ENCODE measurements around the gene HERPUD1.

DNA sequence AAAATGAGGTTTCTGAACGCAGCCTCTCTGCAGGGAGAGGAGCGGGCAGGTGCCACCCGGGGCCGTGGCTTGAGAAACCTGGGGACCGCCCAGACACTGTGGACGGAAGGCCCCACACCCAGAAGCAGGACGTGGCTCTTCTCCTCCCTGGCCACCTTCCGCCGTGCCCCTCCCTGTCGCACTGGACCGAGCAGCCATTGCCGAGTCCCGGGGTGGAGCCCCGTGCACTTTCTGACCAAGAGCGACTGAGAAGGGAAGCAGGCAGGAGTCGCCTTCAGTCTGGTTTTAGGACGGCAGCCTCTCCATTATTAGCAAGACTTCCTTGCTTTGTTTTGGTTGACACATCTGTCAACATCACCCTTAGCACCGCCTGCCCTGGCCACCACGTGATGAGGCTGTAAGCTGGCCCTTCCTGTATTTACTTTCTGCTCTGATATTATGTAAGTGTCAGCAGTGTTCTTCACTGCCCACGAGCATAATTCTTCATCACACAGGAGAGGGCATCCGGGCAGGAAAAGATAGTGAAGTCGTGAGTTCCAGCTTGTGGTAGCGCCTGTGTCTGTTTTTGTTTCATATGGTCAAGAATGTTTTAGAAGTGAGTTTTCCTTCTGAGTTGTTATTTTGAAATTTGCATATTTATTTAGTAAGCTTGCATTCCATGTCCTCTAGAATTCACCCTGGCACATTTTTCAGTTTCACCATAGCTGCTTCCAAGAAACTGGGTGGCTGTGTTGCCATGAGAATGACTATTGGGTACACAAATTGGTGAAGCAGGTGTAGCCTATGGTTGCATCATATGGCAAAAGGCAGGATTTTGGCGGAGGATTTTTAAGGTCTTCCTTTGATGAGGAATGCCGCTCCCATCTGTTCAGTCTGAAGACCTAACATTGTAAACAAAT lies 1.0 kb downstream of the HERPUD1 start:
- no peak for TF ChIP-seq FOXA1 (IDR thresholded peaks at IDR 0.05)
- no peak for TF ChIP-seq SP1 (IDR thresholded peaks at IDR 0.05)
- no peak for TF ChIP-seq BHLHE40 (IDR thresholded peaks at IDR 0.05; ENCODE audit: borderline replicate concordance)
- no peak; the same call in 1 of the 2 replicates for TF ChIP-seq L3MBTL2 (conservative IDR thresholded peaks at IDR 0.05)
- no peak for TF ChIP-seq FOXM1 (IDR thresholded peaks at IDR 0.05; ENCODE audit: borderline replicate concordance)
- no peak for TF ChIP-seq ELF4 (IDR thresholded peaks at IDR 0.05)
- TF ChIP-seq LEF1 (IDR thresholded peaks at IDR 0.05; ENCODE audit: borderline replicate concordance), result no peak
- TF ChIP-seq, protein P1, sequence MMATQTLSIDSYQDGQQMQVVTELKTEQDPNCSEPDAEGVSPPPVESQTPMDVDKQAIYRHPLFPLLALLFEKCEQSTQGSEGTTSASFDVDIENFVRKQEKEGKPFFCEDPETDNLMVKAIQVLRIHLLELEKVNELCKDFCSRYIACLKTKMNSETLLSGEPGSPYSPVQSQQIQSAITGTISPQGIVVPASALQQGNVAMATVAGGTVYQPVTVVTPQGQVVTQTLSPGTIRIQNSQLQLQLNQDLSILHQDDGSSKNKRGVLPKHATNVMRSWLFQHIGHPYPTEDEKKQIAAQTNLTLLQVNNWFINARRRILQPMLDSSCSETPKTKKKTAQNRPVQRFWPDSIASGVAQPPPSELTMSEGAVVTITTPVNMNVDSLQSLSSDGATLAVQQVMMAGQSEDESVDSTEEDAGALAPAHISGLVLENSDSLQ (IDR thresholded peaks at IDR 0.05), result no peak
- TF ChIP-seq ARNT (IDR thresholded peaks at IDR 0.05), result no peak
- TF ChIP-seq FOXK2 (IDR thresholded peaks at IDR 0.05), result no peak
